AG09319 (cell line): Measurements from ENCODE around the gene NEU4.

ENCODE experiments used
- DNase-seq: peaks from one replicate; pipeline ENCODE4 v3.0.0-alpha.2; 2010; ENCODE audit warnings: low read depth; ENCODE audit errors: extremely low read depth
- CTCF ChIP-seq: IDR thresholded peaks from 2 replicates; pipeline ENCODE4 v1.5.1; 2011; ENCODE audit warnings: low read depth, mild to moderate bottlenecking, inconsistent platforms, low read length, moderate library complexity

NEU4 gene

GRCh38 chr2:241834527-241835210 lies 25.7 kb downstream of the NEU4 start:
- no peak for TF ChIP-seq CTCF
- no peak for DNase-seq

- TF ChIP-seq CTCF = no peak
- DNase-seq = no peak
Measured at GRCh38 chr2:241835611-241836010, 26.6 kb downstream of the NEU4 start.

GRCh38 chr2:241836292-241836691 lies 27.3 kb downstream of the NEU4 start:
- TF ChIP-seq CTCF = no peak
- DNase-seq = no peak

GRCh38 chr2:241837197-241837965 lies 28.4 kb downstream of the NEU4 start:
- no peak for DNase-seq
- TF ChIP-seq CTCF = no peak

- DNase-seq = no peak
- TF ChIP-seq CTCF = no peak
Measured at GRCh38 chr2:241841181-241842066, 32.4 kb downstream of the NEU4 start.

- TF ChIP-seq CTCF = no peak
Measured at GRCh38 chr2:241842067-241842415, 33.0 kb downstream of the NEU4 start.

GRCh38 chr2:241842620-241843211 lies 33.7 kb downstream of the NEU4 start:
- no peak for TF ChIP-seq CTCF

More at GRCh38 chr2:241842067-241842415, 33.0 kb downstream of the NEU4 start:
- DNase-seq = no peak

More at GRCh38 chr2:241842620-241843211, 33.7 kb downstream of the NEU4 start:
- DNase-seq = no peak
